Caco-2 (cell line): Measurements from ENCODE around the gene TRPM4. TPM values are rescaled to one million over a fixed set of nuclear protein-coding genes. Genes with fewer than 3 reads are reported as not detected.
"Not testable (repeated sequence)": the region's sequence is repeated elsewhere in the genome, so short reads cannot be mapped to it uniquely, and the experiment has no call there.

Experiments used
- BruUV-seq: library from RNA; stranded (reverse); fragments of 400-500 nt; replicated peaks from 2 replicates; lab custom pipeline; 2021; lab: Mats Ljungman, UMichigan
- CTCF ChIA-PET: fragments of 300-600 bp; sonication (Branson Sonifier 250); formaldehyde crosslinking; loops from one replicate; lab custom pipeline; 2022; ENCODE audit warnings: antibody characterized with exemption; lab: Charles Lee
- POLR2A ChIA-PET: fragments of 300-600 bp; sonication (Branson Sonifier 250); formaldehyde crosslinking; loops from one replicate; lab custom pipeline; 2022; ENCODE audit warnings: antibody characterized with exemption; lab: Charles Lee
- DNase-seq, 2 experiments: peaks; one replicate each; pipeline versions ENCODE4 v3.0.0 to v3.0.0-alpha.2; 2020 to 2022
- H3K27me3 ChIP-seq: replicated peaks from 2 replicates; pipeline ENCODE4 v1.6.0; 2011; ENCODE audit warnings: low read length; ENCODE audit not compliant: control insufficient read depth, insufficient read depth
- H3K36me3 ChIP-seq: 2 replicates; pipeline ENCODE4 v1.5.1; 2011; ENCODE audit warnings: low read length; ENCODE audit not compliant: control insufficient read depth, insufficient read depth
- H3K4me1 ChIP-seq: fragments of 250-450 bp; sonication (Bioruptor Pico); 2 replicates; pipeline ENCODE4 v1.5.1; 2020; ENCODE audit warnings: mild to moderate bottlenecking
- H3K4me3 ChIP-seq: 2 replicates; pipeline ENCODE4 v1.5.1; 2011; ENCODE audit warnings: low read depth, mild to moderate bottlenecking, control low read depth, low read length
- H3K9me3 ChIP-seq: fragments of 250-450 bp; sonication (Bioruptor Pico); 2 replicates; pipeline ENCODE4 v1.5.1; 2020; ENCODE audit warnings: mild to moderate bottlenecking, moderate library complexity
- H3K27ac Mint-ChIP-seq: one replicate; pipeline ENCODE4 v1.8.0; 2022; ENCODE audit warnings: mixed read lengths; ENCODE audit not compliant: unreplicated experiment
- H3K27me3 Mint-ChIP-seq: one replicate; pipeline ENCODE4 v1.8.0; 2022; ENCODE audit warnings: mixed read lengths; ENCODE audit not compliant: insufficient read depth, unreplicated experiment
- H3K36me3 Mint-ChIP-seq: one replicate; pipeline ENCODE4 v1.8.0; 2022; ENCODE audit warnings: mild to moderate bottlenecking, mixed read lengths; ENCODE audit not compliant: insufficient read depth, unreplicated experiment
- H3K4me1 Mint-ChIP-seq: one replicate; pipeline ENCODE4 v1.8.0; 2022; ENCODE audit warnings: low read depth, mixed read lengths; ENCODE audit not compliant: unreplicated experiment
- H3K4me3 Mint-ChIP-seq: one replicate; pipeline ENCODE4 v1.8.0; 2022; ENCODE audit warnings: mild to moderate bottlenecking, moderate library complexity, mixed read lengths; ENCODE audit not compliant: unreplicated experiment
- H3K9me3 Mint-ChIP-seq: one replicate; pipeline ENCODE4 v1.8.0; 2022; ENCODE audit warnings: mixed read lengths; ENCODE audit not compliant: unreplicated experiment
- intact Hi-C: fragments of 100-400 bp; cut with micrococcal nuclease; formaldehyde crosslinking; loops from one replicate; pipeline ENCODE4 v1.10.0; 2022; ENCODE audit not compliant: unreplicated experiment
- total RNA-seq: library from RNA; stranded (reverse); gene quantifications from 2 replicates; pipeline ENCODE4 v1.2.3, GENCODE V29; 2022
- TF ChIP-seq, protein P1 (sequence below), 2 experiments: fragments of 200-600 bp in 1 of 2; IDR thresholded peaks; 1 replicate in 1 of 2; 2 replicates in 1 of 2; pipeline versions ENCODE4 v1.5.1 to v1.8.0; 2011 to 2022; ENCODE audit warnings: antibody characterized with exemption in 1 of 2, control low read depth in 1 of 2, inconsistent platforms in 1 of 2, low read depth in 1 of 2, low read length in 1 of 2, mild to moderate bottlenecking in 1 of 2, moderate library complexity in 1 of 2; ENCODE audit not compliant: insufficient read depth in 1 of 2, severe bottlenecking in 1 of 2, unreplicated experiment in 1 of 2

The TRPM4 gene
- total RNA-seq, 1 experiment from 2014 or later = 27.8 TPM

DNA sequence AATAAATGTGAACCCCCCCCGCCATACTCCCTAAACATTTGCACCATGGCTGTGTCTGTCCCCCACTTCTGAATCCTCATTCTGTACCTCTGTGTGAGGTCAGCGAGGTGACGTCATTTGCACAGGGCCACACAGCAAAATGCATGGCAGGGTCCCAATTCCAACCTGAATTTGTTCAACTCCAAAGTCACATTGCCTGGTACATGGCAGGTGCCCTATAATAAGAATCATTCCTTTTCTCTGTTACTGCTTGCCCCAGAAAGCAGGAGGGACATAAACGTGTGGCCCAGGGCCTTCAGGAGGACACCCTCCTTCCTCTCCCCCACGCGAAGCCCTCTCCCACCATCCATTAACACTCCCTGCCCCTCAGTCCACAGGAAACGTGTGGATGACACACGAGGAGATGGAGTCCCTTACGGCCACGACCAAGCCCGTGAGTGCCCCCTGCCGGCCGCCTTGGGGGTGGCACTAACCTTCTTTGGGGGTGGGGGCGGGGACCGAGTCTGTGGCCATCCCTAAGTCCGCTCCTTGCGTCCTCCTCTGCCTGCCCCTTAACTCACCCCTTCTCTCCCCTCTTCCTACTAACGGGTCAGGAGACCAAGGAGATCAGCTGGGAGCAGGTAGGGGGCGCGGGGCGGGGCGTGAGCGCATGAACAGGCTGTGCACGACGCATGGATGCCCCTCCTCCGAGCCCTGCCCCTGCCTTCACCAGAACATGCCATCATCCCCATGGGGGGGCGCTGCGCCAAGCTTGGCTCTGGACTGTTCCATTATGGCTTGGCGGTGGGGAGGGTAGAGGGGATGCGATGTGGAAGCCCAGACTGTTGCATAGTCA, 11.8 kb upstream of the TRPM4 start:
- Histone ChIP-seq H3K4me3 (no peak overlapping the region), H3K9me3 (no peaks in the 10 kb centered on the region), H3K36me3 (peaks cover 1% of the 10 kb centered on the region; the same call in 1 of the 2 replicates), H3K27me3 (no peaks in the 10 kb centered on the region), H3K4me1 (peaks cover 9% of the 10 kb centered on the region)
- DNase-seq = peak in 1 of 2 experiments; percentile 81
- intact Hi-C loops = loop anchor here (5.0 kb wide), 1 partner anchor 48 kb away; no protein-coding TSS in a partner anchor
- POLR2A ChIA-PET = no interaction called here
- CTCF ChIA-PET = interaction anchor here (1.3 to 1.4 kb wide), 2 partner anchors 48 to 53 kb away, joined by 3 to 8 read pairs; no protein-coding TSS in a partner anchor
- H3K4me1 Mint-ChIP-seq = peaks cover 19% of the 10 kb centered on the region
- no peak overlapping the region for H3K4me3 Mint-ChIP-seq
- TF ChIP-seq, protein P1, sequence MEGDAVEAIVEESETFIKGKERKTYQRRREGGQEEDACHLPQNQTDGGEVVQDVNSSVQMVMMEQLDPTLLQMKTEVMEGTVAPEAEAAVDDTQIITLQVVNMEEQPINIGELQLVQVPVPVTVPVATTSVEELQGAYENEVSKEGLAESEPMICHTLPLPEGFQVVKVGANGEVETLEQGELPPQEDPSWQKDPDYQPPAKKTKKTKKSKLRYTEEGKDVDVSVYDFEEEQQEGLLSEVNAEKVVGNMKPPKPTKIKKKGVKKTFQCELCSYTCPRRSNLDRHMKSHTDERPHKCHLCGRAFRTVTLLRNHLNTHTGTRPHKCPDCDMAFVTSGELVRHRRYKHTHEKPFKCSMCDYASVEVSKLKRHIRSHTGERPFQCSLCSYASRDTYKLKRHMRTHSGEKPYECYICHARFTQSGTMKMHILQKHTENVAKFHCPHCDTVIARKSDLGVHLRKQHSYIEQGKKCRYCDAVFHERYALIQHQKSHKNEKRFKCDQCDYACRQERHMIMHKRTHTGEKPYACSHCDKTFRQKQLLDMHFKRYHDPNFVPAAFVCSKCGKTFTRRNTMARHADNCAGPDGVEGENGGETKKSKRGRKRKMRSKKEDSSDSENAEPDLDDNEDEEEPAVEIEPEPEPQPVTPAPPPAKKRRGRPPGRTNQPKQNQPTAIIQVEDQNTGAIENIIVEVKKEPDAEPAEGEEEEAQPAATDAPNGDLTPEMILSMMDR (IDR thresholded peaks at IDR 0.05; ENCODE audit: insufficient read depth in 1 of 2, low read depth in 1 of 2, low read length in 1 of 2, severe bottlenecking in 1 of 2, unreplicated experiment in 1 of 2) = peak; percentile 84 to 85
- no peaks in the 10 kb centered on the region for H3K27me3 Mint-ChIP-seq
- no peak overlapping the region for H3K27ac Mint-ChIP-seq
- peaks cover 40% of the 10 kb centered on the region for H3K36me3 Mint-ChIP-seq
- H3K9me3 Mint-ChIP-seq = no peaks in the 10 kb centered on the region
- no TSS peak for BruUV-seq

DNA sequence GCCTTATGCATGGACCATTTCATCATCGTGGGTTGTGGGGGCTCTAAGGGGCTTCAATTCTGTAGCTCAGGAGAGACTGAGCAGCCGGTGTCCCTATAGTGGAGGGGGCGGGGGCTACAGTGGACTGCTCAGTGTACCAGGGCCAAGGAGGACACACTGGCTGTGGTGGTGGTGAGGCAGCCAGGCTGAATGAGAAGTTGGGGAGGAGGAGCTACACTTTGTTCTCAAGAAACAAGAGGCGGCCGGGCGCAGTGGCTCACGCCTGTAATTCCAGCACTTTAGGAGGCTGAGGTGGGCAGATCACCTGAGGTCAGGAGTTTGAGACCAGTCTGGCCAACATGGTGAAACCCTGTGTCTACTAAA, 11.2 kb upstream of the TRPM4 start:
- POLR2A ChIA-PET = interaction anchor here (0.6 kb wide), 1 partner anchor 153 kb away, joined by 7 read pairs; the partner anchor contains the start of gene RUVBL2
- BruUV-seq = not testable (repeated sequence)
- peaks cover 13% of the 10 kb centered on the region for H3K4me1 ChIP-seq

DNA sequence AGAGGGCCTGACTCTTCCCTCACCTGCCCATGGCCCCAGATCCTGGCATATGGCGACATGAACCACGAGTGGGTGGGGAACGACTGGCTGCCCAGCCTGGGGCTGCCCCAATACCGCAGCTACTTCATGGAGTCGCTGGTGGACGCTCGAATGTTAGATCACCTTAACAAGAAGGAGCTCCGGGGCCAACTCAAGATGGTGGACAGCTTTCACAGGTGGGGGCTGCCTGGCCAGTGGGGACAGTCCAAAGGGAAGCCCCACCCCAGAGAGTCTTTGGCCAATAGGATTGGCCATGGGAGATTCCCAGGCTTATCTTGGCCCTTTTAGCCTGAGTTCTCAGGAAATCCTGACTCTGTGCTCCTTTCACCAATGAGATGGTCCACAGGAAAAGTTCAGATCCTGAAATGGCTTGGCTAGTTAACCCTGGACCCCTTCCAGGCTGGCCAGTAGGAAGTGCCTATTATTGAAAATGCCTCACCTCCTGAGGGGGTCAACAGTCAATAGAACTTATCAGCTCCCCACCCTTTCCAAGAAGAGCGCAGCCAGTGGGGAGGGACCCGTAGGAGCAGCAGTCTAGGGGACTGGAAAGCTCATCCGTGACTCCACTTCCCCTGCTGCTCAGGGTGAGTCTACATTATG, 9.4 kb upstream of the TRPM4 start:
- peaks cover 13% of the 10 kb centered on the region for H3K4me1 ChIP-seq
- no peak for DNase-seq
- Mint-ChIP-seq H3K27me3 (no peaks in the 10 kb centered on the region), H3K36me3 (peaks cover 50% of the 10 kb centered on the region), H3K9me3 (no peaks in the 10 kb centered on the region), H3K27ac (peak overlapping the region; percentile 61), H3K4me1 (peaks cover 30% of the 10 kb centered on the region), H3K4me3 (peak overlapping the region; percentile 91)
- CTCF ChIA-PET = interaction anchor here (1.1 to 4.6 kb wide), 4 partner anchors 20 to 129 kb away, joined by 5 to 38 read pairs (median 20); no protein-coding TSS in a partner anchor
- no peaks in the 10 kb centered on the region for H3K36me3 ChIP-seq
- no peaks in the 10 kb centered on the region for H3K27me3 ChIP-seq
- BruUV-seq = no TSS peak
- TF ChIP-seq, protein P1 (IDR thresholded peaks at IDR 0.05; ENCODE audit: insufficient read depth in 1 of 2, low read depth in 1 of 2, low read length in 1 of 2, severe bottlenecking in 1 of 2, unreplicated experiment in 1 of 2) = no peak
- no peaks in the 10 kb centered on the region for H3K9me3 ChIP-seq
- intact Hi-C loops = loop anchor here (2.0 to 5.0 kb wide), 2 partner anchors 29 to 51 kb away; partner anchors contain the start of genes C19orf73 and PPFIA3
- POLR2A ChIA-PET = interaction anchor here (0.6 to 1.1 kb wide), 3 partner anchors 37 to 191 kb away, joined by 5 to 8 read pairs (median 6); no protein-coding TSS in a partner anchor
- peak overlapping the region; percentile 46 for H3K4me3 ChIP-seq

More for the DNA sequence above, 11.2 kb upstream of the TRPM4 start:
- H3K9me3 Mint-ChIP-seq, H3K36me3 ChIP-seq, H3K27me3 Mint-ChIP-seq, H3K4me3 ChIP-seq, H3K27ac Mint-ChIP-seq, H3K9me3 ChIP-seq, H3K4me3 Mint-ChIP-seq, H3K27me3 ChIP-seq, DNase-seq: not testable (repeated sequence)
- intact Hi-C loops = loop anchor here (5.0 kb wide), 1 partner anchor 49 kb away; no protein-coding TSS in a partner anchor
- peaks cover 42% of the 10 kb centered on the region for H3K36me3 Mint-ChIP-seq
- CTCF ChIA-PET = interaction anchor here (1.2 to 1.4 kb wide), 3 partner anchors 19 to 52 kb away, joined by 3 to 8 read pairs (median 3); no protein-coding TSS in a partner anchor
- peaks cover 21% of the 10 kb centered on the region for H3K4me1 Mint-ChIP-seq
